GM19025 (cell line): ENCODE measurements around the gene DDA1.
"Not testable (repeated sequence)": the region's sequence is repeated elsewhere in the genome, so short reads cannot be mapped to it uniquely, and the experiment has no call there.

Source experiments
- ATAC-seq: cut with Tn5 transposase; IDR thresholded peaks from one replicate; pipeline ENCODE4 v1.9.1; 2021; ENCODE audit warnings: mild to moderate bottlenecking, low read depth, moderate library complexity; ENCODE audit not compliant: unreplicated experiment

DDA1 gene

DNA sequence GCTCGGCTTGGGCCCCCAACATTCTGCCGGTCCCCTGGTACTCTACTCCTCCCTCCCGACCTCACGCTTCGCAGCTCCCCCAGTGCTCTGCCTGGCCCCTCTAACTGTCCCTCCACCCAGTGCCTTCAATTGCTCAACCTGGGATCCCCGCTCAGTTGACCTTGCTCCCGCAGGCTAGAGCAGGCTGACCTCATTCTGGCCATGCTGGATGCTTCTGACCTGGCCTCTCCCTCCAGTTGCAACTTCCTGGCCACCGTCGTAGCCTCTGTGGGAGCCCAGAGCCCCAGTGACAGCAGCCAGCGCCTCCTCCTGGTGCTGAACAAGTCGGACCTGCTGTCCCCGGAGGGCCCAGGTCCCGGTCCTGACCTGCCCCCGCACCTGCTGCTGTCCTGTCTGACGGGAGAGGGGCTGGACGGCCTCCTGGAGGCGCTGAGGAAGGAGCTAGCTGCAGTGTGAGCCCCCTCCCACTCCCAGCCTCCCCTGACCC is 31.6 kb downstream of the DDA1 start:
- no peak for ATAC-seq

DNA sequence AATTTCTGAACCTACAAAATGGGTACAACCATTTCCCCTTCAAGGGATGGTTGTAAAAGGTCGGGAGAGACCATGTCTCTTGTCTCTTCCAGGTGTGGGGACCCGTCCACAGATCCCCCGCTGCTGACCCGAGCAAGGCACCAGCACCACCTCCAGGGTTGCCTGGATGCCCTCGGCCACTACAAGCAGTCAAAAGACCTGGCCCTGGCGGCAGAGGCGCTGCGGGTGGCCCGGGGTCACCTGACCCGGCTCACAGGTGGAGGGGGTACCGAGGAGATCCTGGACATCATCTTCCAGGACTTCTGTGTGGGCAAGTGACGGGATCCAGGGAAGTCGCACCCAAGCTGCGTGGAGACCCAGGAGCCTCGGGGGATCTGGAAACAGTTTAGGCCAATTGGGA is 32.0 kb downstream of the DDA1 start:
- ATAC-seq: no peak

DNA sequence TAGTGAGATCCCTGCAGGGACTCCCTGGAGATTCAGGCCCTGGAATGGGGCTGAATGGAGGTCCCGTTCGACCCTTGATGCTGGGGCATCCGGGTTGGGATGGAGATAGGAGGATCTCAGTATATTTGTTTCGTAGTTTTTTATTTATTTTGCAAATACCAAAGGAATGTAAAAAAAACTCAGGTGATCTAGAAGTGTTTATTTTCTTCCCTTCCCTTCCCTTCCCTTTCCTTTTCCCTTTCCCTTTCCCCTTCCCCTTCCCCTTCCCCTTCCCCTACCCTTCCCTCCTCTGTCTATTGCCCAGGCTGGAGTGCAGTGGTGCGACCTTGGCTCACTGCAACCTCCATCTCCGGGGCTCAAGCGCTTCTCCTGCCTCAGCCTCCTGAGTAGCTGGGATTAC is 32.5 kb downstream of the DDA1 start:
- ATAC-seq: no peak

DNA sequence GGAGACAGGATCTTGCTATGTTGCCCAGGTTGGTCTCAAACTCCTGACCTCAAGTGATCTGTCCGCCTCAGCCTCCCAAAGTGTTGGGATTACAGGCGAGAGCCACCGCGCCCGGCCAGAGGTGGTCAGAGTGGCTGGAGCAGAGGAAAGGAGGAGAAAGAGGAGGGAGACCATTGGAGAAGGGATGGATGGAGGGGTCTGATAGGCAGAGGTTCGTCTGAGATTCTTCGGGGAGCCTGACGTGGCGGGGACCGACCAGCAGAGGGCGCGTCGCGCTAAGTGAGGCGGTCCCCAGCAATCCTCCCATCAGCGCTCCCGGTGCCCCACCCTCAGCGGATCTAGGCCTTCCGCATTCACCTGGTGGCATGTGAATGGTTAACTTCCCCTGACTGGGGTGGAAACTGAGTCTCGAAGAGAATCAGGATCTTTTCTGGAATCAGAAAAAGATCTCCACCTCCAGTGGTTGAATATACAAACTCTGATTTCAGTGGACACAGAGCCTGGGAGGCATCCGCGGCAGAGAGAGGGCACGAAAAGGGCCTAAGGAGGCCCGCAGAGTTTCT is 36.8 kb downstream of the DDA1 start:
- no peak for ATAC-seq

DNA sequence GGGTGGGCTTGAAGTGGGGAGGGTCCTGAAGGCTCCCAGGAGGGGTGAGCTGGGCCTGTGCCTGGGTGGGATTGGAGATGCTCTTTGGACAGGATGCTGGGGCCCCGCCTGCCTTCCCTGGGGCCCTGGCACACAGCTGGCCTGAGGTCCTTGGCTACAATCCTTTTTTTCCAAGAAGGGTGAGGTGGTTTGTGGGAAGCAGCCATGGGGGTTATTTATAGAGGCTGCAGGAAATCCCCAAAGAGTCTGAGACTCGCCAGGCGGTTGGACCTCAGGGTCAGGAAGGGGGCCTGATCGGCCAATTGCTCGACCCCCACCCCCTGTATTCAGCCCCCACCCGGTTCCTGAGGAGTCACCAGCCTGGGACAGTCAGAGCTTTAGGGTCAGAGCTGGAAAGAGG is 38.0 kb downstream of the DDA1 start:
- ATAC-seq: no peak

DNA sequence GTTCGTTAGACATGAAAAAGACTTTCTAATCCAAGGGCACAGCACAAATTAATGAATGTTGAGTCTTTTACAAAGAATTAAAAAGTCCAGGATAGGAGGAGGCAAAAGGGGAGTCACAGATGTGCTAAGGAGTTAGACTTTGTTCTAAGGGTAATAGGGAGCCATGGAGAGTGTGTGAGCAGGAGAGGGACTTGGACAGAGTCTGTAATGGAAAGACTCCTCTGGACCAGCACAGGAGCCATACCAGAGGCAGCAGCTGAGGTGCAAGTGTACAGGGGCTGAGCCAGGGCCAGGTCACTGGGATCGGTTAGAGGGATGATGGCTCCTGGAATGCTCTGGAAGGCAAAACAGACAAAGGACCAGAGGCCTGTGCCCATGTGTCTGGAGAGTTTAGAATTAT is 38.5 kb downstream of the DDA1 start:
- no peak for ATAC-seq

DNA sequence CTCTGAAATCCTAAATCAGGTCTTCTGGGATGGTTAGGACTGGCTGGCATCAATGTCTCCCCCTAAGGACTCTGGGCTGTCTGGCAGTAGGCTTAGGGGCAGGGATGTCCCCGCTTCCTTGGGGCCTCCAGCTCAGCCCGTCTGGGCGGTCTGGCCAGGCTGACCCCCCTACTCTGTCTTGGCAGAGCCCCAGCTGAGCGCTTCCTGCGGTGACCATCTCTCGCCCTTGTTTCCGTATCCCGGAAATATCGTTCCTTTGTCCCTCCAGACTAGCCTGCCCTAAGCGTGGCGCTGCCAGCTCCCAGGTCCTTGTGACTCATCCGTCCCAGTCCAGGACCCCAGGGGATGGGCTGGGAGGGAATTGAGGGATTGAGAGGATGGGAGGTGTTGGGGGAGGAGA is 39.3 kb downstream of the DDA1 start:
- ATAC-seq: no peak

DNA sequence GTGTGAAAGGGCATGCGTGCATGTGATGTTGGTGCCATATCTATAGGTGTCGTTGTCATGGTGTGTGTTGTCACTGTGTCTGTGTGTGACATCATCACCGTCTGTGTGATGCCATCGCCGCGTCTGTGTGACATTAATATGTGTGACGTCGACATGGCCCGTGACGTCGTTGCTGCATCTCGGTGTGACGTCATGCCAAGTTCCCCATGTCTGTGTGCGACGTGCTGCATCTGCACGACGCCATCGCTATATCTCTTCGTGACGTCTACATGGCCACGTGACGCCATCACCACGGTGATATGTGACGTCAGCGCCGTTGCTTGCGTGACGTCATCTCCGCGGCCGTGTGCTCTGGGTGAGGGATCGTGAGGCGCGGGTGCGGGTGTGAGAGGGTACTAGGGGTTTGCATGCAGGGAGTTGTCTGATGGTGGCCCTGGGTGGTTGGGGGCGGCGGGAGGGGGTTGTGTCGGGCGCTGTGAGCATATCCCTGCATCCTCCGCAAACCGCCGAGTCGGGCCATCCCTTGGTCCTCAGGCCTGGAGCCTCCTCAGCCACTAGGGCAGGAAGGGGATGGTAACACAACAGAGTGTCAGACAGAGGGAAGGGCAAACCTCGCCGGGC is 42.6 kb downstream of the DDA1 start:
- ATAC-seq: no peak

DNA sequence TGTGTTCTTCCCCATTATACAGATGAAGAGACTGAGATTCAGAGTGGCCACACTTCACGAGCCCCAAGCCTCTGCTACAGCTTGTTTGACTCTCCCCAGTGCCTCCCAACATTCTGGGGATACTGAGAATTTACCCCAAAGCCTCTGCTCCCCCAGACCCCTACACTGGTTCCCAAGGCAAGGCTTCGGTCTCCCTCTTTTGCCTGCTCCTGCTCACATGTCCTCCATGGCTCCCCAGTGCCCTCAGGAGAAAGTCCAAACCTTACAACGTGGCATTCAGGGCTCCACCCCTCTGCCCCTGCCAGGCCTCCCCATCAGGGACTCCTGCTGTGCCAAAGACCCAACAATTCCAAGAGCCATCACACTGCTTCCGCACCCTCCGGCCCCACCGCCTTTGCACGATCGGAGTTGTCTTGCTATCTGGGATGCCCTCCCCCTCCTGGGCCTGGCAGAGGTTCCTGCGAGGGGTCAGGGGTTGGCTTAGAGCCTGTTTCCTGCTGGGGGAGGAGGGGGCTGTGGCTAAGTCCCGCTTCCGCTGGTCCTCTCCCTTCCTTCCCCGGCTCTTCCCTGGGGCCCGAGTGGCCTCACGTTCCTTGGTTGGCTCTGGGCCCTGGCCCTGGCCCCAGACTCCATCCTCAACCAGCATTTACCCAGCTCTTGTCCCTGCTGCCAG is 43.4 kb downstream of the DDA1 start:
- ATAC-seq: no peak

DNA sequence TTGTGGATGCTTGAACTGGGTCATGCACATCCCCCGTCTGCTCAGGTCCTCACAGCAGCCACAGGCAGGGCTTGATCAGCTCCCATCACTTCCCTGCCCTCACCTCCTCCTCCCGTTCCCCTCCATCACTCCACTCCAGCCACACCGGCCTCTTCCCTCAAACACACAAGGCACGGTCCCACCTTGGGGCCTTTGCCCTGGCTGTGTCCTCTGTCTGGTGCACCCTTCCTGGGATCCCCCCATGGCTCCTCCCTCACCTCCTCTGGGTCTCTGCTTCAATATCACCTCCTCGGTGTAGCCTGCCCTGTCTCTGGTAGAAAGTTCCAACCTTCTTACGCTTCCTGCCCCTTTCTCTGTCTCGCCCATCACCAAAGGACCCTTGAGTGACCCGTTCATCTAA is 44.0 kb downstream of the DDA1 start:
- ATAC-seq: no peak

DNA sequence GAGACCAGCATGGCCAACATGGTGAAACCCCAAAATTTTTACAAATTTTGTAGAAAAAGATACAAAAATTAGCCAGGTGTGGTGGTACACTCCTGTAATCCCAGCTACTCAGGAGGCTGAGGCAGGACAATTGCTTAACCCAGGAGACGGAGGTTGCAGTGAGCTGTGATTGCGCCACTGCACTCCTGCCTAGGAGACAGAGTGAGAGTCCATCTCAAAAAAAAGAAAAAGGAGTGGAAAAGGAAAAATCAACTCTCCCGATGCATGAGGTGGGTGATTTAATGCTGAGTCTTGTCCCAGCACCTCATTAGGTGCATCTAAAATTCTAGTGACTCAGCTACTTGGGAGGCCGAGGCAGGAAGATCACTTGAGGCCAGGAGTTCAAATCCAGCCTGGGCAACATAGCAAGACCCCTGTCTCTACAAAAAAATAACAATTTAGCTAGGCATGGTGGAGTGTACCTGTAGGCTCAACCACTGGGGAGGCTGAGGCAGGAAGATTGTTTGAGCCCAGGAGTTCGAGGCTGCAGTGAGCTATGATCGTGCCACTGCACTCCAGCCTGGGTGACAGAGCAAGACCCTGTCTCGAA is 47.8 kb downstream of the DDA1 start:
- no peak for ATAC-seq

DNA sequence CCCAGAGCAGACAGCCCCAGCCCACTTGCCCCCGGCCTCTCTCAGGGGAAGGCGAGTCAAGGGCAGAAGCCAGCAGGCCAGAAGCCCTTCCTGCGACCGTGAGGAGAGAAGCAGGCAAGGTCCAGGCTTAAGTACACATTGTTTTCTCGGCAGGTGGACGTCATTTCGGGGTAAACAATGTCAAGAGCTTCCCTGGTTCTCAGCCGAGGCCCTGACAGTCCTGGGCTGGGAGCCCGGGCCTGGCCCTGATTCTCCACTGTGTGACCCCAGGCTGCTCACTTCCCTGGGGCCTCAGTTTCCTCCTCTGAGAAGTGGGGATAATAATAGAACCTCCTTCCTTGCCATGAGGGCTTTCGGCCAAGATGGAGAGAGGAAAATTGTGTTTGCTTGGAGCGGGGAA is 48.4 kb downstream of the DDA1 start:
- no peak for ATAC-seq

DNA sequence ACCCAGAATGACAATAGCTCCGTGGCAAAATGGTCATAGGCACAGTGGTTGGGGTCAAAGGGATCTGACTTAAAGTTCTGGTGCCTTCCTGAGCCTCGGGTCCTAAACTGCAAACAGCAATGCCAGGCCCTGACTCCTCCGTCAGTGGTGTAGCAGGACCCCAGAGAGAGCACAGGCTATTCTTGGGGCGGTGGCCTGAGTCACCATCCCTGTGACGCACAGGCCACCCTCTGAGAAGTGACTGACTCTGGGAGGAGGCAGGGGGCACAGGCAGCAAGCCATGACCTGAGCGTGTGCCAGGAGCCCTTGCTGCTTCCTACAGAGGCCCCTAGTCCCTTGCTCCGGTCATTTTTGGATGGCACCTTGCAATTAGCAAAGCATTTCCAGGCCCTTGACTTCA is 49.0 kb downstream of the DDA1 start:
- ATAC-seq: no peak

DNA sequence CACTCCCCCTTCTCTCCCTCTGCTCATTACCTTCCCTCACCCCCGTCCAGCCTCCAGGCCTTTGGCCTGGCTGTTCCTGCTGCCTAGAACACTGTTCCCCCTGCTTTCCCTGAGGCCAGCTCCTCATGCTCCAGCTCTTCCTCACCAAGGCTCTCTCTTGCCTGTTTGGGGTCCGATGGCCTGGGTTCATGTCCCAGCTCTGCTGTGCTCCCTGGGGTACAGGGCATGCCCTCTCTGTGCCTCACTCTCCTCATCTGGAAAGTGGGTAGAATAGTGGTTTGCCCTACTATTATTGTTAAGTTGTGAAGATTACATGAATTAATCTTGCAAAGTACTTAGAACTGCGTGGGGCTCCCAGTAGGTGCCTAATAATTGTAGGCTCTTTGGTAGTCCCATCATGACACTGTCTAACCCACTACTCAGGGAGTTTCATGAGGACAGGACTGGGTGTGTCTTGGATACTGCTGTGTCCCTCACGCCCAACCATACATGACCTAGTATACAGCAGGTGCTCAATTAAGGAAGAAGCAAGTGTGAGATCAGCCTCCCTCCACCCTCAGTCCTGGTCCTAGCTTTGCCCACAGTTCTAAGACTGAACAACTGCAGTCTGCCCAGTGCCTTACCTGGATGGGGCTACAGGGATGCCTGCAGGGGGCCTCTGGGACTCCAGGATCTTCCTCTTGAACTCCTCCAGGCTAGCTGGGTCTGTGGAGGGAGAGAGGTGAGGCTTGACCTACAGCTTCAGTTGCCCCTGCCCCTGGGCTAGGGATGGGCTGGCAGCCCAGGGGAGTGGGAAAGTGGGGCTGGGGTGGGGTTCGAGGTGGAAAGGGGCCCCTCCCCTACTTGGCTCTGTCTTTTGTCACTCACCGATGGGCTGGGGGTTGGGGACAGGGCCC is 50.8 kb downstream of the DDA1 start:
- no peak for ATAC-seq

DNA sequence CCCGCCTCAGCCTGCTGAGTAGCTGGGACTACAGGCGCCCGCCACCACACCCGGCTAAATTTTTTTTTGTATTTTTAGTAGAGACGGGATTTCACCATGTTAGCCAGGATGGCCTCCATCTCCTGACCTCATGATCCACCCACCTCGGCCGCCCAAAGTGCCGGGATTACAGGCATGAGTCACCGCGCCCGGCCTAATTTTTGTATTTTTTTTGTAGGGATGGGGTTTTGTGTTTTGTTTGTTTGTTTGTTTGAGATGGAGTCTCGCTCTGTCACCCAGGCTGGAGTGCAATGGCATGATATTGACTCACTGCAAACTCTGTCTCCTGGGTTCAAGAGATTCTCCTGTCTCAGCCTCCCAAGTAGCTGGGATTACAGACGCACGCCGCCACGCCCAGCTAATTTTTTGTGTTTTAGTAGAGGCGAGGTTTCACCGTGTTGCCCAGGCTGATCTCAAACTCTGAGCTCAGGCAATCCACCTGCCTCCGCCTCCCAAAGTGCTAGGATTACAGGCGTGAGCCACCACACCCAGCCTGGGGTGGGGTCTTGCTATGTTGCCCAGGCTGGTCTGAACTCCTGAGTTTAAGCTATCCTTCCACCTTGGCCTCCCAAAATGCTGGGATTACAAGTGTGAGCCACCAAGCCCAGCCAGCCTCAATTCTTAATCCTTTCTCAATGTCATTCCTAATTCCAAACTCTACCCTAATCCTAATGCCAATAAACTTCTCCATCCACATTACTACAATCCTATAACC is 54.7 kb downstream of the DDA1 start:
- ATAC-seq: not testable (repeated sequence)

DNA sequence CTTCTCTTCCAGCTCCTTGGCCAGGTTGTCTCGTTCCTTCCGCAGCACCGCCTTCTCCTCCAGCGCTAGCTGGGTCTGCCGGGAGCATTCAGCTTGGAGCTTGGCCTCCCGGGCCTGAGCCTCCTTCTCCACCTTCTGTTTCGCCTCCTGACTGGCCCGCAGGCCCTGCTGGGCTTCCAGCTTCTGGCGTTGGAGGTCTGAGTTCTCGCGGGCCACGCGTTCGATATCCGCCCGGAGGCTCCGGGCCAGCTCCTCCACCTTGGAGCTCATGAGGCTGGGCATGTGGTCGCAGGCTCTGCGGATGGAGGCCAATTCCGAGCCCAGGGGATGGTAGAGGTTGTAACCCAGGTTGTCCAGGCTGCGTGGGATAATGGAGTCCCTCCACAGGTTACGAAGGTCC is 56.0 kb downstream of the DDA1 start:
- ATAC-seq: no peak

DNA sequence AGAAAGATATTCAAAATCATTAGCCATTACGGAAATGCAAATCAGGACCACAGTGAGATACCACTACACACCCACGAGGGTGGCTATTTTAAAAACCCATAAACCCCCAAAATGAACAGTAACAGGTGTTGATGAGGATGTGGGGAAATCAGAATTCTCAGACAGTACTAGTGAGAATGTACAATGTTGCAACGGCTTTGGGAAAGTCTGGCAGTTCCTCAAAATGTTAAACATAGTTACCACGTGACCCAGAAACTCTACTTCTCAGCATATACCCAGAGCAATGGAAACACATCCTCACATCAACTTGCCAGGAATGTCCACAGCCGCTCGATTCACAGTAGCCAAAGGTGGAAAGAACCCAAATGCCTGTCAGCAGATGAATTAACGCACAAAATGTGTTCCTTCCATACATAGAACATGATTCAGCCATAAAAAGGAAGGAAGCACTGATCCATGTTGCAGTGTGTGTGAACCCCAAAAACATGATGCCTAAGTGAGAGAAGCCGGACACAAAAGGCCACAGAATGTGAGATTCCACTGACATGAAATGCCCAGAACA is 60.7 kb downstream of the DDA1 start:
- peak; percentile 79 for ATAC-seq
